Stimulated activated CD4-positive, alpha-beta T cell treated with anti-CD3 and anti-CD28 coated beads, TNF-alpha, amount 100 ng/mL, for 1 hour (primary cell): ENCODE measurements around the gene INHA.
A peak's percentile ranks its signal among the peaks of the same experiment; 100 is the strongest.

Experiments used
- DNase-seq, 3 donors: peaks; one replicate each; pipeline ENCODE4 v3.0.0-alpha.2; 2020; ENCODE audit warnings: low read depth in 3 of 3, low spot score in 1 of 3

The INHA gene

GRCh38 chr2:219571311-219572236 lies 536 bp upstream of the INHA start, which contains the start of gene OBSL1:
TSS of gene OBSL1 (minus strand) at chr2:219571539. CDS start at chr2:219571232, 307 bp downstream.
- no peak for DNase-seq

GRCh38 chr2:219573166-219573565 lies 1.1 kb downstream of the INHA start:
- no peak for DNase-seq

GRCh38 chr2:219574484-219575311 lies 2.6 kb downstream of the INHA start:
- DNase-seq: no peak

GRCh38 chr2:219575566-219576504 lies 3.7 kb downstream of the INHA start:
- no peak for DNase-seq

- DNase-seq: no peak
Measured at GRCh38 chr2:219576505-219577388, 4.6 kb downstream of the INHA start.

- no peak for DNase-seq
Measured at GRCh38 chr2:219578811-219579613, 6.9 kb downstream of the INHA start.

GRCh38 chr2:219581346-219581745 lies 9.2 kb downstream of the INHA start:
- no peak for DNase-seq

- DNase-seq: no peak
Measured at GRCh38 chr2:219591091-219591490, 19.0 kb downstream of the INHA start.

- DNase-seq: no peak
Measured at GRCh38 chr2:219592736-219593135, 20.6 kb downstream of the INHA start.

GRCh38 chr2:219593154-219593553 lies 21.0 kb downstream of the INHA start:
- no peak for DNase-seq

GRCh38 chr2:219595256-219595655 lies 23.1 kb downstream of the INHA start:
- DNase-seq: no peak

GRCh38 chr2:219596954-219597551 lies 24.9 kb downstream of the INHA start:
- DNase-seq: no peak

- peak; percentile 65 to 77 (median 71) for DNase-seq
Measured at GRCh38 chr2:219597552-219598307, 25.6 kb downstream of the INHA start, which contains the start of gene STK11IP. TSS of gene STK11IP (plus strand) at chr2:219597857. CDS start at chr2:219598120, 263 bp downstream.

GRCh38 chr2:219598308-219599078 lies 26.4 kb downstream of the INHA start:
- no peak for DNase-seq

- no peak for DNase-seq
Measured at GRCh38 chr2:219603771-219604170, 31.7 kb downstream of the INHA start.

- no peak for DNase-seq
Measured at GRCh38 chr2:219605607-219605954, 33.5 kb downstream of the INHA start.

- DNase-seq: no peak
Measured at GRCh38 chr2:219607931-219608330, 35.8 kb downstream of the INHA start.
